ENCODE measurements around the gene DNAJB4.
"Not testable (repeated sequence)": the region's sequence is repeated elsewhere in the genome, so short reads cannot be mapped to it uniquely, and the experiment has no call there.

DNAJB4 gene

GRCh38 chr1:78004719-78005447, at the start of gene DNAJB4:
Gene DNAJB4, plus strand, starts transcription at chr1:78004939. Its CDS starts 172 bp downstream, at chr1:78005111.
- DNase-seq (ENCODE audit: low read depth in 3 of 3), result peak; percentile 26 to 45 (median 35)

DNA sequence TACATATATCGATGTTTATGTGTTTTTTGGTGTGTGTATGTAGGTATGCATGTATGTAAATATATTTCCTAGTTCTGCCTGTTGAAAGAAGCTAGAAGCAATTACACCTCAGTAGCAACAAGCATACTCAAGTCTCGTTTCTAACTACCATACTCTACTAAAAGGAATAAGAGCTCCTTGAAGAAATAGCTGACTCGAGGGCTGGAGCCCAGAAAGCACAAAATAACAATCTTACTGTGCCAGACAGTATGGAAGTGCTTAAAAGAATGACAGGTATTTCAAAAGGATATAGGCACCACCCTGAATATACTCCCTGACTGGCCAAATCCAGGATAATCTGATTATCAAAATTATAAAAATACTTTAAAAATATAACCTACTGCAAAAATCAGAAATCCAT, 49.0 kb upstream of the DNAJB4 start:
- no peak for DNase-seq (ENCODE audit: low read depth in 3 of 3)

DNA sequence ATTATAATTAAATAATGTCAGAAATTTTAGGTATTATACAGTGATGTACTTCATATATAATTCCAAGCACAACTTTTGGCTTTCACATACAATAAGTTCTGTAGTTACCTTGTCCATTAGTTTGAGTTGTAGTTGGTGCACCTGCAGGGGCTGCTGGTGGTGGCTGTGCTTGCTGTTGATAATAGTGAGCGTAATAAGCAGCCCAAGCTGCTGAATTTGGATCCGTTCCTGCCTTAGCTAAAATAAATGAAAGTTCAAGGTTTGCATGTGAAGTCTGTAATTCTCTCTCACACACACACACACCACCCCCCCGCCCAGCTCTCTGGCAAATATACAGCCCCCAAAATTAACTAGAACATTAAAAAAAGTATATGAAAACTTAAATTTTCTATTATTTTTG, 48.3 kb upstream of the DNAJB4 start:
- no peak for DNase-seq (ENCODE audit: low read depth in 3 of 3)

DNA sequence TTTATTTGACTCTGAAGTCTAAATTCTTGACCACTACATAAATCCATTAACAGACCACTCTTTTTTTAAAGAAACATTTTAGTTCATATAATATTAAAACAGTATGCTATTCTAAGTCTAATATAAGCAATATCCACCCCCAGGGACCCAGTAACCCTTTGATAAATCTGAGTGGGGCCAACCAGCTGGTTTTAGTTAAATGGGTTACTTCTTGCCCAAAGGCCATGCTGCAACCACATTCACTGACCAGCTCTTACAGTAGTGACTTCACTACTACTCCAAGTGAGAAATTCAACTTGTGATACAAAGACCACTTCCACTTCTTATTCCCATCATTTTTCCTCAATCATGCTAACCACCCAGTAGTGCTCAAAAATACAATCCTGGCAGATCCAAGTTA, 46.3 kb upstream of the DNAJB4 start:
- DNase-seq (ENCODE audit: low read depth in 3 of 3), result no peak

- DNase-seq (ENCODE audit: low read depth in 3 of 3), result no peak
Observed at GRCh38 chr1:77958850-77959249, 45.9 kb upstream of the DNAJB4 start.

GRCh38 chr1:77961392-77961791, 43.3 kb upstream of the DNAJB4 start:
- DNase-seq (ENCODE audit: low read depth in 3 of 3), result no peak

DNA sequence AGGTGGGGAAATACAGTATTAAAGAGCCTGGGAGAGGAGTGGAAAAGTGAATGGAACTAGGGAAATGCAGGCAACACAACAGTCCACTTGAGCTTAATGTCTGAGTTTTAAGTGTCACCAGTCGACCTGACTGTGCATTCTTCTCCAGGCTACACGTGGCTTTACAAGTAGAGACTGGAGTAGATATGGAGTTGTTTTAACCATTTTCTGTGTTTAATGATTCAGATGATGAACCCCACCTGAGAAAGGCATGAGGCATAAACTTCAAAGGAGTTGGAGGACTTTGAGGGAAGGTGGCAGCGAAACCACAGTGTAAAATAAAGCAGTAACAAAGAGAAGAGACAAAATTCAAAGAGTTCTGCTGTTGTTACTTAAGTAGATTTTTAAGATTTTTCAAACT, 38.4 kb upstream of the DNAJB4 start:
- no peak for DNase-seq (ENCODE audit: low read depth in 3 of 3)

DNA sequence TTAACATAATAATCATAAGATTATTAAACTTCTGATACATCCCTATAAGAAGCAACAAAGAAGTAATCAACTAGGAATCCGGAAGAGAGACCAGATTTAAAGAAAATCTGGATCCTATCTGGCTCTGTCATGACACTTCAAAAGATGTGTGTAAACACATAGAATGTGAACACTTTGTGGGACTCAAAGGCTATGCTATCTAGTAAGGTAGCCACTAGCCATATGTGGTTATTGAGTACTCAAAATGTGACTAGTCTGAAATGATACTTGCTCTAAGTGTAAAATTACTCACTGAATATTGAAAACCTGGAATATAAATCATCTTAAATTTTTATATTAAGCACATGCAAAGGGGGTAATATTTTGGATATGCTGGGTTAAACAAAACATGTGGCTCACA, 34.5 kb upstream of the DNAJB4 start:
- no peak for DNase-seq (ENCODE audit: low read depth in 3 of 3)

DNA sequence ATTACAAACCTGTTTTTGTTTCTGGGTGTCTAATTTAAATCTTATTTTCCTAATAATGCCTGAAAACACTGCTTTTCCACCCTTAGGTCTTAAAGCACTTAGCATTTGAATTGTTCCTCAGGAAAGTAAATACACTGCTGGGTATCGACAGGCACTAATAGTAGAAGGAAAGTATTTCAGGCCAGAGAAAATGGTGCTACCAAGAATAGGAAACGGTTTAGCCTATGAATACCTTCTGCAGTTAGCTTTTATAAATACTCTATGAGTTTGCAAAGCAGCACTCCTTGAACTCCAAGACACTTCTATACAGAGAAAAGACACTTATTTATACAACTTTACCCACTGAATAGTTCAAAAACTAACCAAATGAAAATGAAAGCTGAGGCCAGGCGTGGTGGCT, 32.7 kb upstream of the DNAJB4 start:
- no peak for DNase-seq (ENCODE audit: low read depth in 3 of 3)

DNA sequence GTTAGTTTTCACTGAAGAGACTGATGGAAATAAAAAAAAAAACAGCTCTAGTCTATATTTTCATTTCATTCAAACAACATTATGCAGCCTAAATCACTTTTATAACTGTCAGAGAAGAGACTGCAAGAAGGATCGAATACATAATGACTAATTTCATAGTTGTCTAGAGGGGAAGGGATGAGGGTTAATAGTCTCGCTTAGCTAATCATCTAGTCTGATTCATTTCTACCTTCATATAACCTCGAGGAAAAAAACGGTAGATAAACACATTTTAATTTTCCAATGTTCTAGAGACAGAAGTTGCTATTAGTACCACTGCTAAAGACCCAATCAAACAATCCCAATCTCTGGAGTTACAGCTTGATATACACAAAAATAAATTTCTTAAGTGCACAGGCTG, 29.4 kb upstream of the DNAJB4 start:
- no peak for DNase-seq (ENCODE audit: low read depth in 3 of 3)

DNA sequence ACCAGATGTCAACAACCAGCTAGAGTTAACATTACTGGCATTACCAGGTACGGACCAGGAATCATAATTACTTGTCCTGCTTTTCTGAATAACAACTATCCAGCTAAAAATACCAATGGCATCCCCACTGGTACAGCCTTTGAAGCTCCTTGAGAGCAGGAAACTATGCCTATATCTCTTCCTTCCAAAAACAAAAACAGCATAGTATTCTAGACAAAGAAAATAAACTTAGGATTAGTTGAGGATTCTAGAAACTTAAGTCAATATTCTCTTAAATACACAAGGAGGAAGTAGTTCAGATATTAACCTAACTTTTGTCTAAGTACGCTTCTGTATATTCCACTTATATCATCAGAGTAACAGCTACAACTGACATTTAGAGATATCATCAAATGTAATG, 28.8 kb upstream of the DNAJB4 start:
- DNase-seq (ENCODE audit: low read depth in 3 of 3), result no peak

DNA sequence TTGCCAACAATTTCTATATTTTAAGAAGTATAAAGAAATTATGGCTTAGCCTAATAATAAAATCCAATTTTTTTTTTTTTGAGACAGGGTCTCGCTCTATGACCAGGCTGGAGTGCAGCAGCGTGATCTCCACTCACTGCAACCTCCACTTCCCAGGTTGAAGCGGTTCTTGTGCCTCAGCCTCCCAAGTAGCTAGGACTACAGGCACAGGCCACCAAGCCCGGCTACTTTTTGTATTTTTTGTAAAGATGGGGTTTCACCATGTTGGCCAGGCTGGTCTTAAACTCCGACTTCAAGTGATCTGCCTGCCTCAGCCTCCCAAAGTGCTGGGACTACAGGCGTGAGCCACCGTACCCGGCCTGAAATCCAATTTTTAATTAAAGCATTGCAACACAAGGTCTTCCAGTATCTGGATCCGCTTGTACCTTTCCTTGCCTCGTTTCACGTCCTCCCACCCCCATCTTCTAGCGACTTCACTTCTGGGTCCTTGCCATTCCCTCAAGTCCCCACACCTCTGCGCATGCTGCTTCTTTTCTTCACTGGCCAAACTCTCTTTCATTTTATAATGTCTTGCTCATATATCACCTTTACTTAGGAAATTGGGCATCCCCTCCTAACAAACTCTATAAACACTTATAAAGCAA, 28.2 kb upstream of the DNAJB4 start:
- no peak for DNase-seq (ENCODE audit: low read depth in 3 of 3)

DNA sequence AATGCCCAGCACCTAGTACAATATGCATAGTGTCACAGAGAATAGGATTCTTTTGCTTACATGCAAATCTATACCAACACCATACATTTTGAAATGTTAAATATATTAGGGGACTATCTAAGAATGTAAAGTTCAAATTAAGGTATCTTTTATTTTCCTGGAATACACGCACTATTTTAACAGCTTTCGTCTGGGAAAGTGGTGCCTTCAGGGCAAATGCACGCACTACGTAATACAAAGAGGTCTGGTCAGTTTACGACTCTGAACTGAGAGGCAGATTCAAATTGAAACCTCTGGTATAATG, 26.8 kb upstream of the DNAJB4 start:
- no peak for DNase-seq (ENCODE audit: low read depth in 3 of 3)

- peak; percentile 56 to 73 (median 71) for DNase-seq (ENCODE audit: low read depth in 3 of 3)
Observed at GRCh38 chr1:77978293-77978968, 26.3 kb upstream of the DNAJB4 start.

- peak; percentile 89 to 94 (median 90) for DNase-seq (ENCODE audit: low read depth in 3 of 3)
Observed at GRCh38 chr1:77978969-77979876, 25.5 kb upstream of the DNAJB4 start, which contains the start of gene FUBP1. Gene FUBP1, minus strand, starts transcription at chr1:77979072. Its CDS starts 68 bp downstream, at chr1:77979004.

GRCh38 chr1:77983352-77983996, 21.3 kb upstream of the DNAJB4 start:
- not testable (repeated sequence) for DNase-seq (ENCODE audit: low read depth in 3 of 3)

GRCh38 chr1:77983997-77984355, 20.8 kb upstream of the DNAJB4 start:
- no peak for DNase-seq (ENCODE audit: low read depth in 3 of 3)

DNA sequence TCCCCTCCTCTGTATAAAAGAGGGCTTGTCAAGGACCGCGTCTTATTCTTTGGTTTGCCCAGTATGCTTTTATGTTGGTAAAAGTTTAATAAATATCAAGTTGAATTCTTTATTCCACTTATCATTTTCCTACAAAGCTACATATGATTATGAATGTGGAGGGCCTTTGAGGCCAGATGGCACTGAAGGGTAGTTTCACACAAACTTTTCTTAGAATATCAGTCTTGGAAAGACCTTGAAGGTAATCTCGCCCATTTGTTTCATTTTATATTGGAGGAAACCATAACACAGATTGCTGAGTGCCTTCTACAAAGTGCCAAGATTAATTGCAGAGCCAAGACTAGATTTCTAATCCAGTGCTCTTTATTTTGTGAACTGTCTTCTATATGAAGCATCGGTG, 20.1 kb upstream of the DNAJB4 start:
- no peak for DNase-seq (ENCODE audit: low read depth in 3 of 3)

- DNase-seq (ENCODE audit: low read depth in 3 of 3), result no peak
Observed at GRCh38 chr1:77986810-77987209, 17.9 kb upstream of the DNAJB4 start.

DNA sequence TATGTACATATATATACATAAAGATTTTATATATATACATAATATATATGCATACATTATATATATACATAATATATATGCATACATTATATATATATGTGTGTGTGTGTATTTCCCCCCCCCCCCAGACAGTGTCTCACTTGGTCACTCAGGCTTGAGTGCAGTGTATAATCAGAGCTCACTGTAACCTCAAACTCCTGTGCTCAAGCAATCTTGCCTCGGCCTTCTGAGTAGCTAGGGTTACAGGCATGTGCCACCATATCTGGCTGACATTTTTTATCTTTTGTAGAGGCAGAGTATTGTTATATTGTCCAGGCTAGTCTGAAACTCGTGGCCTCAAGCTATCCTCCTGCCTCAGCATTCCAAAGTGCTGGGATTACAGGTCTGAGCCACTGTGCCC, 16.8 kb upstream of the DNAJB4 start:
- DNase-seq (ENCODE audit: low read depth in 3 of 3), result no peak

GRCh38 chr1:77989744-77990143, 15.0 kb upstream of the DNAJB4 start:
- no peak for DNase-seq (ENCODE audit: low read depth in 3 of 3)
